ENCODE measurements around the gene CCDC201.

Gene CCDC201

GRCh38 chr7:45892407-45893035 is 19.6 kb upstream of the CCDC201 start:
- DNase-seq, result no peak

GRCh38 chr7:45891462-45892402 is 18.9 kb upstream of the CCDC201 start:
- no peak for DNase-seq

- no peak for DNase-seq
Measured at GRCh38 chr7:45890902-45891461, 18.1 kb upstream of the CCDC201 start.

- DNase-seq, result no peak
Measured at GRCh38 chr7:45890125-45890901, 17.4 kb upstream of the CCDC201 start.

- no peak for DNase-seq
Measured at GRCh38 chr7:45889367-45890067, 16.6 kb upstream of the CCDC201 start.

GRCh38 chr7:45888993-45889366 is 16.1 kb upstream of the CCDC201 start:
- no peak for DNase-seq

GRCh38 chr7:45888185-45888992 is 15.5 kb upstream of the CCDC201 start, which contains the start of gene IGFBP1:
TSS of gene IGFBP1 (plus strand) at chr7:45888488. CDS start at chr7:45888653, 165 bp downstream.
- DNase-seq, result no peak

- no peak for DNase-seq
Measured at GRCh38 chr7:45886931-45887667, 14.2 kb upstream of the CCDC201 start.

GRCh38 chr7:45885264-45885882 is 12.5 kb upstream of the CCDC201 start:
- DNase-seq, result no peak

GRCh38 chr7:45884136-45884535 is 11.3 kb upstream of the CCDC201 start:
- DNase-seq, result no peak

GRCh38 chr7:45882465-45882810 is 9.6 kb upstream of the CCDC201 start:
- no peak for DNase-seq

GRCh38 chr7:45881759-45882464 is 9.0 kb upstream of the CCDC201 start:
- DNase-seq, result no peak

- DNase-seq, result no peak
Measured at GRCh38 chr7:45881280-45881758, 8.4 kb upstream of the CCDC201 start.

- no peak for DNase-seq
Measured at GRCh38 chr7:45880433-45880860, 7.6 kb upstream of the CCDC201 start.

GRCh38 chr7:45878457-45879144 is 5.7 kb upstream of the CCDC201 start:
- no peak for DNase-seq

- DNase-seq, result no peak
Measured at GRCh38 chr7:45876519-45876918, 3.6 kb upstream of the CCDC201 start.

- DNase-seq, result no peak
Measured at GRCh38 chr7:45874408-45875131, 1.7 kb upstream of the CCDC201 start.

GRCh38 chr7:45873355-45873754 is 473 bp upstream of the CCDC201 start:
- DNase-seq, result no peak

Data from left hindlimb (tissue), 1 donor.